Measurements from ENCODE around the gene SLCO3A1. TPM values are rescaled to one million over a fixed set of nuclear protein-coding genes. Genes with fewer than 3 reads are reported as not detected.
"Not testable (repeated sequence)": the region's sequence is repeated elsewhere in the genome, so short reads cannot be mapped to it uniquely, and the experiment has no call there.

Gene SLCO3A1
- total RNA-seq, 2 donors from 2014 or later, result 26.6 to 27.7 TPM

GRCh38 chr15:92033723-92034122 lies 180.2 kb downstream of the SLCO3A1 start:
- no peak for DNase-seq (ENCODE audit: low spot score)
- intact Hi-C loops (cut with DNase I), result no loop called here

- DNase-seq (ENCODE audit: low spot score), result no peak
- intact Hi-C loops (cut with DNase I), result no loop called here
Observed at GRCh38 chr15:92034227-92034626, 180.7 kb downstream of the SLCO3A1 start.

GRCh38 chr15:92035551-92035950 lies 182.0 kb downstream of the SLCO3A1 start:
- DNase-seq (ENCODE audit: low spot score), result no peak
- intact Hi-C loops (cut with DNase I), result no loop called here

GRCh38 chr15:92035961-92036360 lies 182.5 kb downstream of the SLCO3A1 start:
- DNase-seq (ENCODE audit: low spot score), result no peak
- intact Hi-C loops (cut with DNase I), result no loop called here

GRCh38 chr15:92037491-92037890 lies 184.0 kb downstream of the SLCO3A1 start:
- DNase-seq (ENCODE audit: low spot score), result no peak
- intact Hi-C loops (cut with DNase I), result no loop called here

- DNase-seq (ENCODE audit: low spot score), result no peak
- intact Hi-C loops (cut with DNase I), result no loop called here
Observed at GRCh38 chr15:92040350-92040749, 186.8 kb downstream of the SLCO3A1 start.

GRCh38 chr15:92041371-92041770 lies 187.9 kb downstream of the SLCO3A1 start:
- DNase-seq (ENCODE audit: low spot score), result no peak
- intact Hi-C loops (cut with DNase I), result no loop called here

- DNase-seq (ENCODE audit: low spot score), result no peak
- intact Hi-C loops (cut with DNase I), result no loop called here
Observed at GRCh38 chr15:92043283-92043682, 189.8 kb downstream of the SLCO3A1 start.

GRCh38 chr15:92044203-92044909 lies 190.8 kb downstream of the SLCO3A1 start:
- no peak for DNase-seq (ENCODE audit: low spot score)
- intact Hi-C loops (cut with DNase I), result no loop called here

GRCh38 chr15:92047900-92048299 lies 194.4 kb downstream of the SLCO3A1 start:
- intact Hi-C loops (cut with DNase I), result no loop called here

GRCh38 chr15:92048739-92049138 lies 195.2 kb downstream of the SLCO3A1 start:
- DNase-seq (ENCODE audit: low spot score), result no peak
- intact Hi-C loops (cut with DNase I), result no loop called here

More at GRCh38 chr15:92047900-92048299, 194.4 kb downstream of the SLCO3A1 start:
- DNase-seq (ENCODE audit: low spot score), result no peak

- no peak for DNase-seq (ENCODE audit: low spot score)
- intact Hi-C loops (cut with DNase I), result no loop called here
Observed at GRCh38 chr15:92049290-92049989, 195.9 kb downstream of the SLCO3A1 start.

- DNase-seq (ENCODE audit: low spot score), result peak; percentile 22
- intact Hi-C loops (cut with DNase I), result no loop called here
Observed at GRCh38 chr15:92050220-92050898, 196.9 kb downstream of the SLCO3A1 start.

GRCh38 chr15:92051716-92052115 lies 198.2 kb downstream of the SLCO3A1 start:
- intact Hi-C loops (cut with DNase I), result no loop called here
- DNase-seq (ENCODE audit: low spot score), result peak; percentile 7

GRCh38 chr15:92053753-92054316 lies 200.3 kb downstream of the SLCO3A1 start:
- intact Hi-C loops (cut with DNase I), result no loop called here
- DNase-seq (ENCODE audit: low spot score), result peak; percentile 3

GRCh38 chr15:92056875-92057274 lies 203.4 kb downstream of the SLCO3A1 start:
- intact Hi-C loops (cut with DNase I), result no loop called here
- peak; percentile 16 for DNase-seq (ENCODE audit: low spot score)

- intact Hi-C loops (cut with DNase I), result no loop called here
- DNase-seq (ENCODE audit: low spot score), result peak; percentile 64
Observed at GRCh38 chr15:92059036-92059970, 205.8 kb downstream of the SLCO3A1 start.

- intact Hi-C loops (cut with DNase I), result loop anchor here in 1 of 2 donors (10.0 kb wide), 1 partner anchor 75 kb away; no protein-coding TSS in a partner anchor
- not testable (repeated sequence) for DNase-seq (ENCODE audit: low spot score)
Observed at GRCh38 chr15:92059971-92060311, 206.4 kb downstream of the SLCO3A1 start.

All from posterior vena cava (tissue), 2 donors.